HPDE6-E6E7 (cell line): Measurements from ENCODE around the gene TMEM131.
"Not testable (repeated sequence)": the region's sequence is repeated elsewhere in the genome, so short reads cannot be mapped to it uniquely, and the experiment has no call there.

ENCODE experiments used
- DNase-seq: peaks from one replicate; pipeline ENCODE4 v3.0.0; 2011; ENCODE audit warnings: missing footprints; ENCODE audit errors: extremely low spot score

Gene TMEM131

GRCh38 chr2:98022067-98022466 lies 26.3 kb upstream of the TMEM131 start:
- DNase-seq: not testable (repeated sequence)

GRCh38 chr2:98020992-98021713 lies 25.4 kb upstream of the TMEM131 start:
- DNase-seq: no peak

GRCh38 chr2:98020516-98020915 lies 24.8 kb upstream of the TMEM131 start:
- no peak for DNase-seq

GRCh38 chr2:98016908-98017670 lies 21.3 kb upstream of the TMEM131 start:
- no peak for DNase-seq

- no peak for DNase-seq
Observed at GRCh38 chr2:98015671-98016070, 19.9 kb upstream of the TMEM131 start.

GRCh38 chr2:98014379-98014778 lies 18.6 kb upstream of the TMEM131 start:
- no peak for DNase-seq

- DNase-seq: no peak
Observed at GRCh38 chr2:98013407-98014042, 17.8 kb upstream of the TMEM131 start.

GRCh38 chr2:98012561-98012991 lies 16.8 kb upstream of the TMEM131 start:
- DNase-seq: no peak

- DNase-seq: no peak
Observed at GRCh38 chr2:98009887-98010760, 14.4 kb upstream of the TMEM131 start.

- no peak for DNase-seq
Observed at GRCh38 chr2:98008415-98008814, 12.7 kb upstream of the TMEM131 start.

- no peak for DNase-seq
Observed at GRCh38 chr2:98006378-98006777, 10.6 kb upstream of the TMEM131 start.

- no peak for DNase-seq
Observed at GRCh38 chr2:98004613-98005012, 8.9 kb upstream of the TMEM131 start.

GRCh38 chr2:98004047-98004446 lies 8.3 kb upstream of the TMEM131 start:
- DNase-seq: no peak

- no peak for DNase-seq
Observed at GRCh38 chr2:97999536-97999935, 3.8 kb upstream of the TMEM131 start.

- no peak for DNase-seq
Observed at GRCh38 chr2:97998431-97999005, 2.8 kb upstream of the TMEM131 start.

GRCh38 chr2:97997784-97998392 lies 2.1 kb upstream of the TMEM131 start:
- no peak for DNase-seq

- DNase-seq: no peak
Observed at GRCh38 chr2:97996679-97997078, 931 bp upstream of the TMEM131 start.

- DNase-seq: no peak
Observed at GRCh38 chr2:97995026-97995733, 568 bp downstream of the TMEM131 start.

- no peak for DNase-seq
Observed at GRCh38 chr2:97994476-97994875, 1.3 kb downstream of the TMEM131 start.

- DNase-seq: no peak
Observed at GRCh38 chr2:97993926-97994325, 1.8 kb downstream of the TMEM131 start.
